HS-5 (cell line): ENCODE data around the gene MALSU1.
"Not testable (repeated sequence)": the region's sequence is repeated elsewhere in the genome, so short reads cannot be mapped to it uniquely, and the experiment has no call there.

ENCODE experiments used
- DNase-seq: peaks from one replicate; pipeline ENCODE4 v3.0.0-alpha.2; 2012; ENCODE audit warnings: low read depth

The MALSU1 gene

GRCh38 chr7:23285657-23286646 lies 13.2 kb upstream of the MALSU1 start:
- no peak for DNase-seq

- no peak for DNase-seq
Observed at GRCh38 chr7:23287612-23288011, 11.5 kb upstream of the MALSU1 start.

GRCh38 chr7:23290993-23291392 lies 8.1 kb upstream of the MALSU1 start:
- DNase-seq = no peak

- DNase-seq = no peak
Observed at GRCh38 chr7:23291957-23292560, 7.1 kb upstream of the MALSU1 start.

GRCh38 chr7:23292623-23293022 lies 6.5 kb upstream of the MALSU1 start:
- DNase-seq = no peak

GRCh38 chr7:23293500-23294073 lies 5.6 kb upstream of the MALSU1 start:
- no peak for DNase-seq

- DNase-seq = no peak
Observed at GRCh38 chr7:23294549-23295400, 4.4 kb upstream of the MALSU1 start.

- DNase-seq = no peak
Observed at GRCh38 chr7:23295401-23295697, 3.8 kb upstream of the MALSU1 start.

- peak; percentile 49 for DNase-seq
Observed at GRCh38 chr7:23298141-23298881, 828 bp upstream of the MALSU1 start.

GRCh38 chr7:23299770-23300300 lies 696 bp downstream of the MALSU1 start:
- no peak for DNase-seq

- DNase-seq = no peak
Observed at GRCh38 chr7:23306936-23307521, 7.9 kb downstream of the MALSU1 start.

GRCh38 chr7:23308754-23309153 lies 9.6 kb downstream of the MALSU1 start:
- no peak for DNase-seq

GRCh38 chr7:23312141-23312540 lies 13.0 kb downstream of the MALSU1 start:
- DNase-seq = not testable (repeated sequence)

- no peak for DNase-seq
Observed at GRCh38 chr7:23315366-23315765, 16.2 kb downstream of the MALSU1 start.

- DNase-seq = no peak
Observed at GRCh38 chr7:23331132-23331531, 32.0 kb downstream of the MALSU1 start.

- no peak for DNase-seq
Observed at GRCh38 chr7:23332193-23332592, 33.1 kb downstream of the MALSU1 start.

- no peak for DNase-seq
Observed at GRCh38 chr7:23332910-23333612, 33.9 kb downstream of the MALSU1 start.

- DNase-seq = peak; percentile 97
Observed at GRCh38 chr7:23333671-23334246, 34.6 kb downstream of the MALSU1 start.

- DNase-seq = peak; percentile 100
Observed at GRCh38 chr7:23334482-23335056, 35.4 kb downstream of the MALSU1 start.
